Measurements from ENCODE around the gene FOXL2NB.

DNA sequence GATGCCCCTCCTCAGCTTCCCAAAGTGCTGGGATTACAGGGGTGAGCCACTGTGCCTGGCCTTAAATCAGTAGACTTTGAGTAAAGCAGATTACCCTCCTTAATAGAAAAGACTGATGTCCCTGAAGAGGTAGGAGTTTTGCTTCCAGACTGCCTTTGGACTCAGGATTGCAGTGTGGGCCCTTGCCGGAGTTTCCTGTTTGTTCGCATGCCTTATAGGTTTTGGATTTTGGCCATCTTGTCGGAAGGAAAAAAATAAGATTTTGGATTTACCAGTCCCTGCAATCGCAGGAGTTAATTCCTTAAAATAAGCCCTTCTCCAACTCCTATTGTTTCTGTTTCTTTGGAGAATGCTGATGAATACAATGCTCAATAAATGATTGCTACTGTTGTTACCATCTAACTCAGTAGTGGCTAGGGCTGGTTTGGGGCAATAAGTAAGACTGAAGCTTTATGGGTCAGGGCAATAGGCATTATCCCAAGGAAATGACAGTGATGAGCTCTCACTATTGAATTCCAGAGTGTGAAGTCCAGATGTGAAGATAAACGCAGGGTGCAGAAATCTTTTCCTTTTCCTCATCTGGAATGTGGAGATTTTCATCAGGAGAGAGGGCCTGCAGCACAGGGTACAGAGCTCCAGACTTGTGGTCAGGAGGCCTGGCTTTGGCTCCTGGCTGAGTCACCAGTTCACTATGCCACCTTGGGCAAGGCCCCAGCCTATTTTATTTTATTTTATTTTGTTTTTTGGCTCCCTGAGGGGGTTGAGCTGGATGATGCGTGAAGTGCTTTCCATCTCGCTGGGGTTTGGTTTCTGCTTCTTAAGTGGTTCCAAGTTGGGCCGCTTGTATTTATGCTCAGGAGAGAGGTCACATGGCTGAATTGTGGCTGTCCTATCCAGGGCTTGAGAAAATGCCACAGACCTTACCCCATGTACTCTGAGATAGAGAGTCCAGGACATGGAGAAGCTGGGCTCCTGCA, 25.4 kb upstream of the FOXL2NB start:
- TF ChIP-seq, protein P1, sequence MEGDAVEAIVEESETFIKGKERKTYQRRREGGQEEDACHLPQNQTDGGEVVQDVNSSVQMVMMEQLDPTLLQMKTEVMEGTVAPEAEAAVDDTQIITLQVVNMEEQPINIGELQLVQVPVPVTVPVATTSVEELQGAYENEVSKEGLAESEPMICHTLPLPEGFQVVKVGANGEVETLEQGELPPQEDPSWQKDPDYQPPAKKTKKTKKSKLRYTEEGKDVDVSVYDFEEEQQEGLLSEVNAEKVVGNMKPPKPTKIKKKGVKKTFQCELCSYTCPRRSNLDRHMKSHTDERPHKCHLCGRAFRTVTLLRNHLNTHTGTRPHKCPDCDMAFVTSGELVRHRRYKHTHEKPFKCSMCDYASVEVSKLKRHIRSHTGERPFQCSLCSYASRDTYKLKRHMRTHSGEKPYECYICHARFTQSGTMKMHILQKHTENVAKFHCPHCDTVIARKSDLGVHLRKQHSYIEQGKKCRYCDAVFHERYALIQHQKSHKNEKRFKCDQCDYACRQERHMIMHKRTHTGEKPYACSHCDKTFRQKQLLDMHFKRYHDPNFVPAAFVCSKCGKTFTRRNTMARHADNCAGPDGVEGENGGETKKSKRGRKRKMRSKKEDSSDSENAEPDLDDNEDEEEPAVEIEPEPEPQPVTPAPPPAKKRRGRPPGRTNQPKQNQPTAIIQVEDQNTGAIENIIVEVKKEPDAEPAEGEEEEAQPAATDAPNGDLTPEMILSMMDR (IDR thresholded peaks at IDR 0.05; ENCODE audit: low read depth, low read length), result no peak
- TF ChIP-seq POLR2A (IDR thresholded peaks at IDR 0.05; ENCODE audit: extremely low read depth, insufficient read length), result no peak

Data from NB4 (cell line).